ENCODE data around the gene HDC. TPM values are rescaled to one million over a fixed set of nuclear protein-coding genes. Genes with fewer than 3 reads are reported as not detected.

HDC gene
- total RNA-seq, 1 experiment from 2014 or later: not detected

DNA sequence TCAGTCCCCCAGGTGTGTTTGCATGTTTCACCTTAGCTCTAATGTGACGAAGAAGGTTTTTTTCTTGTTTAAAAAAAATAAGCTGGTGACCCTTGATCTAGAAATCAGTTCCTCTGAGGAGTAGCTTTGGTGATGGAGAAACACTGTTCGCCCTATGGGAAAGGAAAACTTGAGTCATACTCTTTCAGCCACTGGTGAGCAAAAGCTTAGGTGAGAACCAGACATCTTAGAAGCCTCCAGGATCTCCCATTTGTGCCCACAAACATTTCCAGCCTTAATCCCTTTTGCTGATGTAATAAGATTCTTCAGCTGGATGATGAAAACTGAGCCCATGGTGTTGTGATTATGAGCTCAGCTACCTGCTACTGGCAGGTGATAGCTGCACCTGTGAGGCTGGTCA lies 45.7 kb downstream of the HDC start:
- ChIA-PET RAD21 (ENCODE audit: low non-redundant PET in 1 of 2, low total read pairs in 2 of 2, uncharacterized antibody in 2 of 2, unreplicated experiment in 2 of 2) (no interaction called here), POLR2A (no interaction called here), CTCF (no interaction called here)
- TF ChIP-seq, protein P1, sequence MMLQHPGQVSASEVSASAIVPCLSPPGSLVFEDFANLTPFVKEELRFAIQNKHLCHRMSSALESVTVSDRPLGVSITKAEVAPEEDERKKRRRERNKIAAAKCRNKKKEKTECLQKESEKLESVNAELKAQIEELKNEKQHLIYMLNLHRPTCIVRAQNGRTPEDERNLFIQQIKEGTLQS (IDR thresholded peaks at IDR 0.05): peak; percentile 59; the same call in 1 of the 2 replicates
- TF ChIP-seq JUND (IDR thresholded peaks at IDR 0.05) (peak; percentile 45; the same call in 1 of the 2 replicates), FOSL1 (IDR thresholded peaks at IDR 0.05; ENCODE audit: low read depth) (peak; percentile 47), CEBPB (IDR thresholded peaks at IDR 0.05; ENCODE audit: low read depth) (peak; percentile 52), EZH2phosphoT487 (IDR thresholded peaks at IDR 0.05; ENCODE audit: borderline replicate concordance) (no peak)
- Histone ChIP-seq H3K4me1 (ENCODE audit: control insufficient read depth in 1 of 2, insufficient read depth in 2 of 2, low read length in 2 of 2) (no peaks in the 10 kb centered on the region; a peak in 1 of 4 replicates), H3K4me2 (ENCODE audit: low read length) (no peak overlapping the region), H3K27ac (ENCODE audit: low read depth, low read length) (no peak overlapping the region), H3K27me3 (ENCODE audit: insufficient read depth, low read length) (no peaks in the 10 kb centered on the region), H4K20me1 (ENCODE audit: insufficient read depth) (no peaks in the 10 kb centered on the region), H3K79me2 (ENCODE audit: insufficient read depth, low read length) (no peaks in the 10 kb centered on the region), H3K4me3 (replicated peaks in 1 of 2; ENCODE audit: low read depth in 1 of 2, low read length in 2 of 2) (no peak overlapping the region), H3K9me3 (ENCODE audit: control insufficient read depth in 1 of 2, insufficient read depth in 1 of 2, low read depth in 1 of 2, low read length in 2 of 2) (no peaks in the 10 kb centered on the region), H3K36me3 (ENCODE audit: control insufficient read depth in 1 of 2, insufficient read depth in 2 of 2, low read length in 2 of 2) (no peaks in the 10 kb centered on the region), H2AFZ (ENCODE audit: low read depth, low read length, poor library complexity, severe bottlenecking) (no peak overlapping the region), H3K9me2 (ENCODE audit: insufficient read depth) (no peaks in the 10 kb centered on the region), H3K9ac (ENCODE audit: low read length) (no peak overlapping the region)
- no peak for ATAC-seq
- intact Hi-C loops (cut with micrococcal nuclease): no loop called here
- peak; percentile 34 for DNase-seq (ENCODE audit: low read depth, low spot score)
- no TSS peak for BruUV-seq (replicated peaks)

DNA sequence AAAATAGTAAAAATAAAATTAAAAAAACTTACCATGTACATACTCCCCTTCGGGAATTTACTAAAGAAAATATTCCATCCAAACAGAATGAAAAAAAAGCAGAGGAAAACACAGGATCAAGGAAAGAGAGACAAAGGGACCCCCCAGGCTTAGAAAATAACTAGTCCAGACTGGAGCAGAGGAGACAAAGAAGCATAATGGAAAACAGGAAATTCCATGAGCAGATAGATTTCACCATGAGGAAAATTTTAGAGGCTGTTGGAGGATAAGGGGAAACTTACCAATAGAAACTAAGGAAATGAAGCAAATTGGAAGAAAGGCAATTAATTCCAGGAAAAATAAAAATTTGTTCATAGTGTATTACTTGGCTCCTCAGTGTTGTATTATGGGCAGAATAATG lies 46.8 kb downstream of the HDC start:
- H3K27ac ChIP-seq (ENCODE audit: low read depth, low read length): no peak overlapping the region
- CTCF ChIA-PET: no interaction called here

More for the DNA sequence above, 46.8 kb downstream of the HDC start:
- no peak for DNase-seq (ENCODE audit: low read depth, low spot score)
- no peak overlapping the region for H3K4me2 ChIP-seq (ENCODE audit: low read length)
- no peaks in the 10 kb centered on the region for H3K9me3 ChIP-seq (ENCODE audit: control insufficient read depth in 1 of 2, insufficient read depth in 1 of 2, low read depth in 1 of 2, low read length in 2 of 2)
- no peaks in the 10 kb centered on the region; a peak in 1 of 4 replicates for H3K4me1 ChIP-seq (ENCODE audit: control insufficient read depth in 1 of 2, insufficient read depth in 2 of 2, low read length in 2 of 2)
- no peaks in the 10 kb centered on the region for H3K9me2 ChIP-seq (ENCODE audit: insufficient read depth)
- intact Hi-C loops (cut with micrococcal nuclease): no loop called here
- H3K27me3 ChIP-seq (ENCODE audit: insufficient read depth, low read length): no peaks in the 10 kb centered on the region
- no peak for ATAC-seq
- no TSS peak for BruUV-seq (replicated peaks)
- H2AFZ ChIP-seq (ENCODE audit: low read depth, low read length, poor library complexity, severe bottlenecking): no peak overlapping the region
- no peak for TF ChIP-seq SP1 (IDR thresholded peaks at IDR 0.05; ENCODE audit: low read depth)
- TF ChIP-seq, protein P2, sequence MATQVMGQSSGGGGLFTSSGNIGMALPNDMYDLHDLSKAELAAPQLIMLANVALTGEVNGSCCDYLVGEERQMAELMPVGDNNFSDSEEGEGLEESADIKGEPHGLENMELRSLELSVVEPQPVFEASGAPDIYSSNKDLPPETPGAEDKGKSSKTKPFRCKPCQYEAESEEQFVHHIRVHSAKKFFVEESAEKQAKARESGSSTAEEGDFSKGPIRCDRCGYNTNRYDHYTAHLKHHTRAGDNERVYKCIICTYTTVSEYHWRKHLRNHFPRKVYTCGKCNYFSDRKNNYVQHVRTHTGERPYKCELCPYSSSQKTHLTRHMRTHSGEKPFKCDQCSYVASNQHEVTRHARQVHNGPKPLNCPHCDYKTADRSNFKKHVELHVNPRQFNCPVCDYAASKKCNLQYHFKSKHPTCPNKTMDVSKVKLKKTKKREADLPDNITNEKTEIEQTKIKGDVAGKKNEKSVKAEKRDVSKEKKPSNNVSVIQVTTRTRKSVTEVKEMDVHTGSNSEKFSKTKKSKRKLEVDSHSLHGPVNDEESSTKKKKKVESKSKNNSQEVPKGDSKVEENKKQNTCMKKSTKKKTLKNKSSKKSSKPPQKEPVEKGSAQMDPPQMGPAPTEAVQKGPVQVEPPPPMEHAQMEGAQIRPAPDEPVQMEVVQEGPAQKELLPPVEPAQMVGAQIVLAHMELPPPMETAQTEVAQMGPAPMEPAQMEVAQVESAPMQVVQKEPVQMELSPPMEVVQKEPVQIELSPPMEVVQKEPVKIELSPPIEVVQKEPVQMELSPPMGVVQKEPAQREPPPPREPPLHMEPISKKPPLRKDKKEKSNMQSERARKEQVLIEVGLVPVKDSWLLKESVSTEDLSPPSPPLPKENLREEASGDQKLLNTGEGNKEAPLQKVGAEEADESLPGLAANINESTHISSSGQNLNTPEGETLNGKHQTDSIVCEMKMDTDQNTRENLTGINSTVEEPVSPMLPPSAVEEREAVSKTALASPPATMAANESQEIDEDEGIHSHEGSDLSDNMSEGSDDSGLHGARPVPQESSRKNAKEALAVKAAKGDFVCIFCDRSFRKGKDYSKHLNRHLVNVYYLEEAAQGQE (IDR thresholded peaks at IDR 0.05; ENCODE audit: low read depth): no peak
- TF ChIP-seq, protein P3, sequence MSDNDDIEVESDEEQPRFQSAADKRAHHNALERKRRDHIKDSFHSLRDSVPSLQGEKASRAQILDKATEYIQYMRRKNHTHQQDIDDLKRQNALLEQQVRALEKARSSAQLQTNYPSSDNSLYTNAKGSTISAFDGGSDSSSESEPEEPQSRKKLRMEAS (IDR thresholded peaks at IDR 0.05): no peak
- no peak for TF ChIP-seq CBX3 (IDR thresholded peaks at IDR 0.05; ENCODE audit: low read depth)
- no peak overlapping the region for H3K9ac ChIP-seq (ENCODE audit: low read length)
- no peaks in the 10 kb centered on the region for H3K36me3 ChIP-seq (ENCODE audit: control insufficient read depth in 1 of 2, insufficient read depth in 2 of 2, low read length in 2 of 2)
- H3K4me3 ChIP-seq (replicated peaks in 1 of 2; ENCODE audit: low read depth in 1 of 2, low read length in 2 of 2): no peak overlapping the region
- ChIA-PET POLR2A (no interaction called here), RAD21 (ENCODE audit: low non-redundant PET in 1 of 2, low total read pairs in 2 of 2, uncharacterized antibody in 2 of 2, unreplicated experiment in 2 of 2) (no interaction called here)
- no peaks in the 10 kb centered on the region for H4K20me1 ChIP-seq (ENCODE audit: insufficient read depth)
- no peaks in the 10 kb centered on the region for H3K79me2 ChIP-seq (ENCODE audit: insufficient read depth, low read length)
